HG03460 (cell line): Measurements from ENCODE around the gene CNPY1.
A peak's percentile ranks its signal among the peaks of the same experiment; 100 is the strongest.

Experiments
- ATAC-seq: cut with Tn5 transposase; IDR thresholded peaks from one replicate; pipeline ENCODE4 v1.9.1; 2021; ENCODE audit not compliant: unreplicated experiment

CNPY1 gene

GRCh38 chr7:155469311-155470185 lies 76.8 kb downstream of the CNPY1 start:
- ATAC-seq = no peak

GRCh38 chr7:155468785-155469148 lies 77.6 kb downstream of the CNPY1 start:
- no peak for ATAC-seq

GRCh38 chr7:155467846-155468784 lies 78.2 kb downstream of the CNPY1 start:
- peak; percentile 29 for ATAC-seq

GRCh38 chr7:155466814-155467733 lies 79.3 kb downstream of the CNPY1 start:
- ATAC-seq = peak; percentile 55

- no peak for ATAC-seq
These were observed 80.1 kb downstream of the CNPY1 start for GRCh38 chr7:155466142-155466813.

GRCh38 chr7:155465761-155466141 lies 80.6 kb downstream of the CNPY1 start:
- ATAC-seq = no peak

- ATAC-seq = no peak
These were observed 81.2 kb downstream of the CNPY1 start for GRCh38 chr7:155464948-155465739.

- ATAC-seq = no peak
These were observed 82.2 kb downstream of the CNPY1 start for GRCh38 chr7:155464183-155464582.

- no peak for ATAC-seq
These were observed 83.1 kb downstream of the CNPY1 start for GRCh38 chr7:155463114-155463811.

GRCh38 chr7:155462163-155462735 lies 84.1 kb downstream of the CNPY1 start:
- ATAC-seq = no peak

GRCh38 chr7:155461631-155462030 lies 84.7 kb downstream of the CNPY1 start:
- ATAC-seq = no peak

- no peak for ATAC-seq
These were observed 85.3 kb downstream of the CNPY1 start for GRCh38 chr7:155460926-155461613.

GRCh38 chr7:155459700-155460461 lies 86.5 kb downstream of the CNPY1 start:
- no peak for ATAC-seq

GRCh38 chr7:155458878-155459699 lies 87.3 kb downstream of the CNPY1 start:
- no peak for ATAC-seq

- ATAC-seq = no peak
These were observed 88.1 kb downstream of the CNPY1 start, which contains the start of gene EN2 for GRCh38 chr7:155458111-155458877. EN2 (plus strand) TSS chr7:155458129; CDS start chr7:155458378, 249 bp downstream.
